ENCODE data around the gene SASH1. TPM values are rescaled to one million over a fixed set of nuclear protein-coding genes. Genes with fewer than 3 reads are reported as not detected.

The SASH1 gene
- total RNA-seq, 1 experiment from 2014 or later: 12.3 TPM

- BruUV-seq (replicated peaks): no TSS peak
Measured at GRCh38 chr6:148563066-148563465, 220.4 kb downstream of the SASH1 start.

DNA sequence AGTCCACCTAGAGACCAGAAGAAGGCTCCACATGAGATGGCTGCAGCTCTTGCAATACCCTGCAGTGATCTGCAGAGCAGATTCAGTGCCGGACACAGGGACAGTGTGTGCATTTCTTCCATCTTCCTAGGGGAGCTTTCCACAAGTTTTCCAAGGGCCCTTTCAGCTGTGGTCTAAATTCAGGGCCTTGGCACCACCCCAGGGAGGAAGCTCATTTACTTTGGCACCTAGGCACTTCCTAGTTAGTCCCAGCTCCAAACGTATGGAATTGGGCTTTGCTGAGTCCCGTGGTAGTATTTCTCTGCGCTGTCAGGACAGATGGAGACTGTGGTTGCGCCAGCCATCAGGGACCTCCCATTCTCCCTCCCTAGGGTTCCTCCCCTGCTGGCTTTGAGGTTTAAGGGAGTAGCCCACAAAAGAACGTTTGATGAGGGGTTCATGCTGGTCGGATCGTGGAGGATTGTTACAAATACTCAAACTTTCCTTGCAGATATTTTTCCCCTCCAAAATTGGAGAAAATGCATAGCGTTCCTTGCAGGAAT lies 221.9 kb downstream of the SASH1 start:
- H3K4me1 Mint-ChIP-seq (ENCODE audit: low read depth, unreplicated experiment): peaks cover 20% of the 10 kb centered on the region
- H3K9me3 Mint-ChIP-seq (ENCODE audit: low read depth, unreplicated experiment): no peaks in the 10 kb centered on the region
- H3K4me3 Mint-ChIP-seq (ENCODE audit: low read depth, unreplicated experiment): no peak overlapping the region
- CTCF ChIA-PET: no interaction called here
- no peaks in the 10 kb centered on the region for H3K36me3 Mint-ChIP-seq (ENCODE audit: insufficient read depth, unreplicated experiment)
- intact Hi-C loops (cut with micrococcal nuclease; ENCODE audit: unreplicated experiment): loop anchor here (5.0 kb wide), 1 partner anchor 458 kb away; no protein-coding TSS in a partner anchor
- BruUV-seq (replicated peaks): no TSS peak
- H3K27me3 Mint-ChIP-seq (ENCODE audit: unreplicated experiment): no peaks in the 10 kb centered on the region
- no peak for DNase-seq
- TF ChIP-seq, protein P1, sequence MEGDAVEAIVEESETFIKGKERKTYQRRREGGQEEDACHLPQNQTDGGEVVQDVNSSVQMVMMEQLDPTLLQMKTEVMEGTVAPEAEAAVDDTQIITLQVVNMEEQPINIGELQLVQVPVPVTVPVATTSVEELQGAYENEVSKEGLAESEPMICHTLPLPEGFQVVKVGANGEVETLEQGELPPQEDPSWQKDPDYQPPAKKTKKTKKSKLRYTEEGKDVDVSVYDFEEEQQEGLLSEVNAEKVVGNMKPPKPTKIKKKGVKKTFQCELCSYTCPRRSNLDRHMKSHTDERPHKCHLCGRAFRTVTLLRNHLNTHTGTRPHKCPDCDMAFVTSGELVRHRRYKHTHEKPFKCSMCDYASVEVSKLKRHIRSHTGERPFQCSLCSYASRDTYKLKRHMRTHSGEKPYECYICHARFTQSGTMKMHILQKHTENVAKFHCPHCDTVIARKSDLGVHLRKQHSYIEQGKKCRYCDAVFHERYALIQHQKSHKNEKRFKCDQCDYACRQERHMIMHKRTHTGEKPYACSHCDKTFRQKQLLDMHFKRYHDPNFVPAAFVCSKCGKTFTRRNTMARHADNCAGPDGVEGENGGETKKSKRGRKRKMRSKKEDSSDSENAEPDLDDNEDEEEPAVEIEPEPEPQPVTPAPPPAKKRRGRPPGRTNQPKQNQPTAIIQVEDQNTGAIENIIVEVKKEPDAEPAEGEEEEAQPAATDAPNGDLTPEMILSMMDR (IDR thresholded peaks at IDR 0.05; ENCODE audit: unreplicated experiment): no peak
- no peak overlapping the region for H3K27ac Mint-ChIP-seq (ENCODE audit: unreplicated experiment)

More at GRCh38 chr6:148563066-148563465, 220.4 kb downstream of the SASH1 start:
- no peaks in the 10 kb centered on the region for H3K27me3 Mint-ChIP-seq (ENCODE audit: unreplicated experiment)
- no peaks in the 10 kb centered on the region for H3K9me3 Mint-ChIP-seq (ENCODE audit: low read depth, unreplicated experiment)
- intact Hi-C loops (cut with micrococcal nuclease; ENCODE audit: unreplicated experiment): no loop called here
- H3K4me1 Mint-ChIP-seq (ENCODE audit: low read depth, unreplicated experiment): peaks cover 20% of the 10 kb centered on the region
- CTCF ChIA-PET: no interaction called here
- no peak overlapping the region for H3K4me3 Mint-ChIP-seq (ENCODE audit: low read depth, unreplicated experiment)
- H3K27ac Mint-ChIP-seq (ENCODE audit: unreplicated experiment): no peak overlapping the region
- H3K36me3 Mint-ChIP-seq (ENCODE audit: insufficient read depth, unreplicated experiment): no peaks in the 10 kb centered on the region
- TF ChIP-seq, protein P1 (IDR thresholded peaks at IDR 0.05; ENCODE audit: unreplicated experiment): no peak
- DNase-seq: no peak

- no peaks in the 10 kb centered on the region for H3K9me3 Mint-ChIP-seq (ENCODE audit: low read depth, unreplicated experiment)
- CTCF ChIA-PET: no interaction called here
- no TSS peak for BruUV-seq (replicated peaks)
Measured at GRCh38 chr6:148565321-148565926, 222.8 kb downstream of the SASH1 start.

GRCh38 chr6:148565930-148566663 lies 223.5 kb downstream of the SASH1 start:
- CTCF ChIA-PET: no interaction called here
- TF ChIP-seq, protein P1 (IDR thresholded peaks at IDR 0.05; ENCODE audit: unreplicated experiment): no peak

More at GRCh38 chr6:148565321-148565926, 222.8 kb downstream of the SASH1 start:
- Mint-ChIP-seq H3K4me3 (ENCODE audit: low read depth, unreplicated experiment) (no peak overlapping the region), H3K4me1 (ENCODE audit: low read depth, unreplicated experiment) (peaks cover 20% of the 10 kb centered on the region), H3K36me3 (ENCODE audit: insufficient read depth, unreplicated experiment) (no peaks in the 10 kb centered on the region), H3K27ac (ENCODE audit: unreplicated experiment) (no peak overlapping the region), H3K27me3 (ENCODE audit: unreplicated experiment) (no peaks in the 10 kb centered on the region)
- TF ChIP-seq, protein P1 (IDR thresholded peaks at IDR 0.05; ENCODE audit: unreplicated experiment): no peak
- intact Hi-C loops (cut with micrococcal nuclease; ENCODE audit: unreplicated experiment): loop anchor here (5.0 kb wide), 1 partner anchor 457 kb away; no protein-coding TSS in a partner anchor
- DNase-seq: no peak

More at GRCh38 chr6:148565930-148566663, 223.5 kb downstream of the SASH1 start:
- H3K27ac Mint-ChIP-seq (ENCODE audit: unreplicated experiment): no peak overlapping the region
- H3K27me3 Mint-ChIP-seq (ENCODE audit: unreplicated experiment): no peaks in the 10 kb centered on the region
- peak; percentile 38 for DNase-seq
- H3K4me1 Mint-ChIP-seq (ENCODE audit: low read depth, unreplicated experiment): peaks cover 20% of the 10 kb centered on the region
- H3K4me3 Mint-ChIP-seq (ENCODE audit: low read depth, unreplicated experiment): no peak overlapping the region
- intact Hi-C loops (cut with micrococcal nuclease; ENCODE audit: unreplicated experiment): loop anchor here (5.0 kb wide), 1 partner anchor 456 kb away; no protein-coding TSS in a partner anchor
- H3K36me3 Mint-ChIP-seq (ENCODE audit: insufficient read depth, unreplicated experiment): no peaks in the 10 kb centered on the region
- H3K9me3 Mint-ChIP-seq (ENCODE audit: low read depth, unreplicated experiment): no peaks in the 10 kb centered on the region
- no TSS peak for BruUV-seq (replicated peaks)

All from Calu3 (cell line).